GM21447 (cell line): ENCODE measurements around the gene SERPINA1.

ENCODE experiments used
- ATAC-seq: cut with Tn5 transposase; IDR thresholded peaks from one replicate; pipeline ENCODE4 v1.9.1; 2021; ENCODE audit not compliant: unreplicated experiment

The SERPINA1 gene

DNA sequence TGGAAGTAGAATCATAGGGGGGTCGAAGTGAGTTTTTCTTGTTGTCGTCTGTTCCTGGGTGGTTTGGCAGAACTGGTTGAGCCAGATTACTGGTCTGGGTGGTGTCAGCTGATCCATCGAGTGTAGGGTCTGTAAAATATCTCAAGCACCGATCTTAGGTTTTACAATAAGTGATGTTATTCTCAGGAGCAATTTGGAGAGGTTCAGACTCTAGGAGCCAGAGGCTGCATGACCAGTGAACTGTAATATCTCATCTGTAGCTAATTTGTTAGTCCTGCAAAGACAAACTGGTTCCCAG lies 9.7 kb upstream of the SERPINA1 start:
- no peak for ATAC-seq

GRCh38 chr14:94397289-94398181 lies 9.1 kb upstream of the SERPINA1 start:
- ATAC-seq = no peak

DNA sequence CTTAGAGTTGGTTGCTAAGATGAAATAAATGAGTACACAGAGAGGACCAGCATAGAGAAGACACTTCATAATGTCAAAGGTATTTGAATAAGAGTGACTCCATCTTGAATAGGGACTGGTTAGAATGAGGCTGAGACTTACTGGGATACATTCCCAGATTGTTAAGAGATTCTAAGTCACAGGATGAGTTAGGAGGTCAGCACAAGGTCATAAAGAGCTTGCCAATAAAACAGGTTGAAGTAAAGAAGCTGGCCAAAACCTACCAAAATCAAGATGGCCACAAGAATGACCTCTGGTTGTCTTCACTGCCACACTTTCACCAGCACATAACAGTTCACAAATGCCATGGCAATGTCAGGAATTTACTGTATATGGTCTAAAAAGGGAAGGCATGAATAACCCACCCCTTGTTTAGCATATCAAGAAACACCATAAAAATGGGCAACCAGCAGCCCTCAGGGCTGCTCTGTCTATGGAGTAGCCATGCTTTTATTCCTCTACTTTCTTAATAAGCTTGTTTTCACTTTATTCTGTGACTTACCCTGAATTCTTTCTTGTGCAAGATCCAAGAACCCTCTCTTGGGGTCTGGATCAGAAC lies 8.3 kb upstream of the SERPINA1 start:
- no peak for ATAC-seq

GRCh38 chr14:94395888-94396574 lies 7.6 kb upstream of the SERPINA1 start:
- no peak for ATAC-seq

- ATAC-seq = no peak
These were observed 7.0 kb upstream of the SERPINA1 start for GRCh38 chr14:94395282-94395887.

- ATAC-seq = no peak
These were observed 6.3 kb upstream of the SERPINA1 start for GRCh38 chr14:94394581-94395207.

DNA sequence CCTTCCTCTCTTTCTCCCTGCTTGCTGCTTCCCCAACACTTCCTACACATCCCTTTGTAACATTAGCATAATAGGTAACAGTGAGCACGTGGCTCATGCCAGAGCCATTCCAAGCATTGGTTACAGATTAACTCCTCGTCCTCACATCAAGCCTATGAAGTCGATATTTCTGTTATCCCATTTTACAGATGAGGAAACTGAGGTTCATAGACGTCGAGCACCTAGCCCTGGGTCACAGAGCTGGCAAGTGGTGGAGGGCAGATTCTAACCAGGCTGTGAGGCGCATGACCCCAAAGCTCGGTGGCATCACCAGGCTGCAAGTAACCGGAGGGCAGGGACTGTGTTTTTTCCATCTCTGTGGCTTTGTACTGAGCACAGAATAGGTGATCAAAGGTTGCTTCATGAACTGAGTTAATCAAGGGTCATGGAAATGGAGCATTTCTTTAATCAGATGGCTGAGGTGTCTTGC lies 5.7 kb upstream of the SERPINA1 start:
- no peak for ATAC-seq

GRCh38 chr14:94393474-94393873 lies 5.1 kb upstream of the SERPINA1 start:
- ATAC-seq = no peak

DNA sequence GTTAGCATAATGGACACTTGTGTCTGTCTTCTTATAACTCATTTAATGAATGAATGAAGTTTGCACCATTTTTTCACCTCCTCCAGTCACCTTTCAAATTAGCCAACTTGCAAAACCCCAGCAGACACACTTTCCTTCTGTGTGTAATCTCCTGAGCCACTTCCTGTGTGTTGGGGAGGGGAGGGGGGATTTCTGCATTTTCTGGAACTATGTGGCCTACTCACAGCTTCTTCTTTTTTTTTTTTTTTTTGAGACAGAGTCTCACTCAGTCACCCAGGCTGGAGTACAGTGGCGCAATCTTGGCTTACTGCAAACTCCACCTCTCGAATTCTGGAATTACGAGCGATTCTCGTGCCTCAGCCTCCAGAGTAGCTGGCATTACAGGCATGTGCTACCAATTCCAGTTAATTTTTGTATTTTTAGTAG lies 4.1 kb upstream of the SERPINA1 start:
- ATAC-seq = no peak

DNA sequence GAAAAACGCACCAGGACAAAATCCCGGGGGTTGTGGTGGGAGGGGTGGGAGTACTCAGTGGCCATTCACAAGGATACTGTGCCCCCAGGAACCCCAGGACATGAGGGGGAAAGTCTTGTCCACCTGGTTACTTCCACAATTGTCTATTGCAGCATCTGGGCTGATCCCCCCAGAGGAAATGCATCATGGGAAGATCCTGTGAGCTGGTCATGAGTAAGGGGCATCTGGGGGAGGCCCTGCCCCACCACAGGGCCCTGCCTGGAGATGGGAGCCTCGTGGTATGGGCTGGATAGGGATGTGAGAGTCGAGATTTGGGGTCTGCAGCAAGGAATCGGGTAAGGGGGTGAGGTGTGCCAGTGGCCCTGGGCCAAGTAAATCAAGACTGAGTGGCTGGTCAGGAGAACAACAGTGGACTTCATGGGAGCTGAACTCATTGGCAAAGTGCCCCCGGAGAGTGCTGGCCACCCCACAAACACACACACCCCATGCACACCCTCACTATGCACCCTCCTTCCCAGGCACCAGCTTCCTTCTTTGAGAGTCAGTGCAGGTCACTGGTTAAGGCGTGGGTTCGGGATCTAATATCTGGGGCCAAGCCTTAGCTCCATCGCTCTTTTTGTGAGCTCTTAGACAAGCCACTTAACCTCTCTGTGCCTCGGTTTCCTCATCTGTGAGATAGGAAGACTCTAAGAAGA lies 3.0 kb upstream of the SERPINA1 start:
- no peak for ATAC-seq

DNA sequence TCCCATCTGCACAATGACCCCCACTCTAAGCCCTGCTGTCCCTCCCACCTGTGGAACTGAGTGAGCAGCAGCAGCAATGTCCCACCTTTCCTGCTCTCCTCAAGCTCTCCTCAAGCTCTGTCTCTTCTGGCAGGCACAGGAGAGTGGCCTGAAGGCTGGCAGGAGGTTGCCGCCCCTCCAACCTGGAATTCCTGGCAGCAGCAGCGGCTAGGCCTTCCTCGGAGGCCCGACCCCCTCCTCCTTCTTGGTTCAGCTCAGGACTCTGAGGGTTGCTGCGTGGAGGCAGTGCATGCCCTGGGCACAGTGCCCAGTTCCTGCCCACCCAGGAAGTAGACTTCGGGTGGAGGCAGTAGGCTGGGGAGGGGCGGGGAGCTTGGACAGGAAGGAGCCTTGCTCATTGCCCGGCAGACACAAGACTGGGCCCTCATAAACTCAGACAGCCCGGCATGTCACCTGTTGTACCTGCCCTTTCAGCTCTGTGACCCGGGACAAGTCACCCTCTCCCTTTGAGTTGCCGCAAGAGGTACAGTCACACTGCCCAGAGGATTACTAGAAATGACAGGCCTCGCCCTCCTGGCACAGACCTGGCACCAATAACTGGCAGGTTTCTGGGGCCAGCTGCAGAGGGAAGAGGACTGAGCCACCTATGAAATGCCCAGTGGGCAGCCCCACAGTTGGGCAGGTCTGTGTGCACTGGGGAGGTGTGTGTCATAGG lies 2.1 kb upstream of the SERPINA1 start:
- no peak for ATAC-seq

DNA sequence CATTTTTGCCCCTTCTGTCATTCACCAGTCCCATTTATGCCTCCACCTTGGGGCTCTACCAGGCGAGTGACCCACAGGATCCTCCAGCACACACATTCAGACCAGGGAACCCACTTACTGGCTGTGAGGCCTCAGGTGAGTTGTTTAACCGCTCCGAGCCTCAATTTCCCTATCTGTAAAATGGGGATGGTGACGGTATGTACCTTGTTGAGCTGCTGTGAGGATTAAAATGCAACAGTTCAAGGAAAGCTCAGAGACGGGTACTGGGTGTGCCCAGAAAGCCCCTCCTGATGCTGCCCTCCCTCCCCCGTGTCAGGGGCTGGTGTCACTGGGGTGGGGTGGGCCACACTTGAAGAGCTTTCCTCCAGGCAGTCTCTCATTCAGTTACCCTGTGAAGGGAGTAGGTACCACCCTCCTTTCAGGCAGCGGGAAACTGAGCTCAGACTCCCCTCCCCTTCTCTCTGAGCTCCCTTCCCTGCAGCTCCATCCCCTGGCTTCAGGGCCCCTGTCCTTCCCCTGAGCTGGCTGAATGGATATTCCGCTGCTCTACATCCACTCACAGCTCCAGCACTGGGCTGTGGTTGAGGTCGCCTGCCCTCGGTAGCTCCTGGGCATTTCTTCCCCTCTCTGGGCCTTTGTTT lies 1.4 kb upstream of the SERPINA1 start:
- ATAC-seq = no peak

GRCh38 chr14:94389104-94389469 lies 685 bp upstream of the SERPINA1 start:
- no peak for ATAC-seq

DNA sequence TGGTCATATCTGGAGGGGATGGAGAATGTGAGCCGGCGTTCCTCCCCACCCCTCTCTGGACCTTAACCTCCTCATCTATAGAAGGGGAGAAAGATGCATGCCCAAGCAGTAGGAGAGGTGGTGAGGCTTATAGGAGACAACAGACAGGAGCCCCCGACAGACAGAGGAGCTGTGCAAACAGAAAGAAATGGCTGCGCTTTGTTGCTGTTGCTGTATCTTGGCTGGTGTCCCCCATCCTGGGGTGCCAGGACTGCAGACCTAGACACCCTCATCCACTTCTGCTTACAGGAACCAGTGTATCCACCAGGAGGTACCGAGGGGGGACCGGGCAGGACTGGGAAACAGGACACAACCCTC lies 397 bp downstream of the SERPINA1 start:
- no peak for ATAC-seq

GRCh38 chr14:94387051-94388026 lies 1.1 kb downstream of the SERPINA1 start:
- no peak for ATAC-seq

DNA sequence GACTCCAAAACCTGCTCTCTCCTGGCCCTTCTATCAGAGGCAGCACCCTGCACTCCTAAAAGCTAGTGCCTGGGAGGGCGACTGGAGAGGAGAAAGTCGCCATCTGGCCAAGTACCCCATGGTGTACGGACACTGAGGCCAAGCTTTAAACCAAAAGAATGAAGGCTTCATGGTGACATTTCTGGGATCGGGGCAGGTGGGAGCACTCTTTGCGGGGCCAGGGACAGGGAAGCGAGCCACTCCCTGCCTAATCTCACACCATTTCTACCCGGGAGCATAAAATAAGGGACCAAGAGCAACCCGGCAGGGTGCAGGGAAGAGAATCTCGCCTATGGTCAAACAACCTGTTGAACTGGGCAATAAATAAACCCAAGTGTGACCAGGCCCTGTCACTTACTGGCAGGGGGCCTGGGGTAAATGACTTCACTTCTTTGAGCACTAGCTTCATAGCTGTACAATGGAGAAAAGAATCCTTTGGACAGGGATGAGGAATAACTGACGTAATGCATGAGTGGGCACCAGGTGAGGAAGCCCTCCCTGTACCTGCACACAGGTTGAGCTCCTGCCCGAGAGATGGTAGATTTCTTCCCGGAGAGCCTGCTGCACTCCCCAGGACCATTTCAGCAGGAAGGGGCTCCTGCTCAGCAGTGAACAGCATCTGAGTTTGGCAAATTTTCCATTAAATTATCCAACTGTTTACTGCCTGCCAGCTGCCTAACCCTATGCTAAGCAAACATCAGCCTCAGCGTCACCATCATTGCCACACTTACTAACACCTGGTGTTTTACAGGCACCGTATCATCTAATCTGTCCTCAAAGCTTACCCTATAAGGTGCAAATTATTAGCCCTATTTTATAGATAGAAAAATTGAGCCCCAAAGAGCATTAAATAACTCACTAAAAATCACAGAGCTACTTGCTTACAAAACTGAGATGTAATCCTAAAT lies 2.0 kb downstream of the SERPINA1 start:
- no peak for ATAC-seq

DNA sequence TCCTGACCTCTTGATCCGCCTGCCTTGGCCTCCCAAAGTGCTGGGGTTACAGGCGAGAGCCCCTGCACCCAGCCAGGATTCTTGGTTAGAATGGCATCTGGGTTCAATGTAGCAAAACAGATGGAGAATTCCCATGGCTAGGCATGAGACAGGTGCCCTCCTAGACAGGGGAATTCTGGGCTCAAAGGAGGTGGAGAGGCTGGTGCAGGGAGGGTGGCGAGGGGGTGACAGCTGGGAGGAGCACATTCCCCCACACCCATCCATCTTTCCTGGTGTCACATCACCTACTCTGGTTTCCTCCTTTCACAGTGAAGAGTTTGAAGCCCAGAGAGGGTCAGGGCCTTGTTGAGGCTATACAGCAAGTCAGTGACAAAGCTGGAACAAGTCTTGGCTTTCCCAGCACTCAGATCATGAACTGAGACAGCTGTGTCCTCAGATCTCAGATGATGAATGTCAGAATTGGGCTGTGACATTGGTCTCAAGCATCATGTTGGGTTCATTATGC lies 2.8 kb downstream of the SERPINA1 start:
- ATAC-seq = no peak
